Islet precursor cell (in vitro differentiated cells): ENCODE measurements around the gene MARVELD1.
A peak's percentile ranks its signal among the peaks of the same experiment; 100 is the strongest.
"Not testable (repeated sequence)": the region's sequence is repeated elsewhere in the genome, so short reads cannot be mapped to it uniquely, and the experiment has no call there.

Source experiments
- DNase-seq: peaks from one replicate; pipeline ENCODE4 v3.0.0-alpha.2; 2018

MARVELD1 gene

DNA sequence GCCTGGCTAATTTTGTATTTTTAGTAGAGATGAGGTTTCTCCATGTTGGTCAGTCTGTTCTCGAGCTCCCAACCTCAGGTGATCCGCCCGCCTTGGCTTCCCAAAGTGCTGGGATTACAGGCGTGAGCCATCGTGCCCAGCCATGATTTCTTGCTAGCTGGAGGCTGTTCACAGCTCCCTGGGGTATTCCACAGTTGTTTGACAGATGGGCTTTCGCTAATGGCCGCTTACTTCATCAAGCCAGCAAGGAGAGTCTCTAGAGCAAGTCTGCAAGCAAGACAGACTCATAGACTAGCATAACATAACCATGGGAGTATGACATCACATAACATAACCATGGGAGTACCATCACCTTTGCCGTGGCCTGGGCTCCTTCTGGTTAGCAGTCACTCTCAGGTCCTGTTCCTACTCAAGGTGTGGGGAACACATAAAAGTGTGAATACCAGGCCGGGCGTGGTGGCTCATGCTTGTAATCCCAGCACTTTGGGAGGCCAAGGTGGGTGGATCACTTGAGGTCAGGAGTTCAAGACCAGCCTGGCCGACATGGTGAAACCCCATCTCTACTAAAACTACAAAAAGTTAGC is 15.4 kb upstream of the MARVELD1 start:
- not testable (repeated sequence) for DNase-seq

DNA sequence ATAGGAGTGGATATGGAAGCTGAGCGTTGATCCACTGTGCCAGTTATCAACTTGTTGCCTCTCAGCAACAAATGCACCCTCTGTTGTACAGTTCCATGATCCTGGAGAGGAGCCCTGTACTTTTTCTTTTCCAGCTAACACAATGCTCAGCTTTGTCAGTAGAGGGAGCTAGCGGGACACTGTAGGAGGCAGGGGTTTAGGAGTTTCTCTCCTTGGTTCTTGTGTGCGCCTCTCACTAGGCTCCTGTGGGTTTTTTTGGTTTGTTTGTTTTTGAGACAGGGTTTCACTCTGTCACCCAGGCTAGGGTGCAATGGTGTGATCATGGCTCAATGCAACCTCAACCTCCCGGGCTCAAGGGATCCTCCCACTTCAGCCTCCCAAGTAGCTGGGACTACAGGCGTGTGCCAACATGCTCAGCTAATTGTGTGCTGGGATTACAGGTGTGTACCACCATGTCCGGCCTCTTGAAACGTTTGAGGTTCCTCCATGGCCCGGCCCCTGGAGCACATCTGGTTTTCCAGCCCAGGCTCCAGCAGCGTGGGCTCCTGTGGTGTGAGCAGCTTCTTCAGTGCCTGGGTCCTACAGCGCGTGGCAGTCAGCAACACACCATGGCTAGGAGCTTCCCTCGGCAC is 12.0 kb upstream of the MARVELD1 start:
- peak; percentile 81 for DNase-seq

- no peak for DNase-seq
These were observed 10.0 kb upstream of the MARVELD1 start for GRCh38 chr10:97703398-97704067.

GRCh38 chr10:97704341-97704740 is 9.2 kb upstream of the MARVELD1 start:
- DNase-seq: no peak

- no peak for DNase-seq
These were observed 8.4 kb upstream of the MARVELD1 start for GRCh38 chr10:97705006-97705670.

- no peak for DNase-seq
These were observed 6.2 kb upstream of the MARVELD1 start for GRCh38 chr10:97707134-97707861.

GRCh38 chr10:97708167-97708566 is 5.4 kb upstream of the MARVELD1 start:
- no peak for DNase-seq

- peak; percentile 71 for DNase-seq
These were observed 4.3 kb upstream of the MARVELD1 start for GRCh38 chr10:97708976-97709946.

- DNase-seq: no peak
These were observed 1.6 kb upstream of the MARVELD1 start for GRCh38 chr10:97711640-97712572.

GRCh38 chr10:97713826-97714400 is 383 bp downstream of the MARVELD1 start:
- DNase-seq: peak; percentile 89

DNA sequence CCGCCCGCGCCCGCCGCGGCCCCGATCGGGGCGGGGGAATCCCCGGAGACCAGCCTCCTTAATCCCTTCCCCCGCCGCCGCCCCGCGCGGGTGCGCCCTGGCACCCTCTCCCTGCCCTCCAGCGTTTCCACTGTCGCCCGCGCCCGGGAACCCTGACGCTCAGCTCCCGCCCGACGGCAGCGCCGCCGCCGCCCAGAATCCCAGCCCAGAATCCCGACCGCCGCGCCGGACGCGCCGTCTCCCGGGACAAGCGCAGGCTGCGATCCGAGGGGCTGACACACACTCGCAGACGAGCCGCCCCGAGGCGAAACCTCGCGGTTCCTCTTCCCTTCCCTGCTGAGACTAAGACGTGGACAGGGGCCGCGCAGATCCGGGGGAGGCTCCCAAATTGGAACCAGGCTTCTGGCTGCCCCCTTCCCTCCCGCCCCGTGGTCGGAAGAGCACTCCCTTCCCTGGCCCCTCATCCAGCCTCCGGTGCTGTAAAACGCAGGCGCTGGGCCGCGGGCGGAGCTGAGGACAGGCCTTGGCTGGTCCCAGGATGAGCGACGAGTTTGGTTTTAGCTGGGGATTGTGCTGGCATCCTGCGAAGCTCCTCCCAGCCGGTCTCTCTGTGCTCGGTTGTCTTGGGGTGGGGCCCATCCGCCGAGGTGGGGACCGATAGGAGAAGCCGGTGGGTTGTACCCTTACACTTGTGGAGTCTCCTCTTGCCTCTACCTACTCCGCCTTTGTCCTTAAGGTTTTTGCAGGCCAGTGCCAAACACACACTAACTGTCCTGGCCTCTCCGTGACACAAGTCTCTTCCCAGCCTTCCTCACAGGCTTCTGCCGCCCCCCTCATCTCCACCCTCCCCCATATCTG is 1.1 kb downstream of the MARVELD1 start:
- peak; percentile 89 for DNase-seq

- DNase-seq: no peak
These were observed 1.8 kb downstream of the MARVELD1 start for GRCh38 chr10:97715259-97715874.

DNA sequence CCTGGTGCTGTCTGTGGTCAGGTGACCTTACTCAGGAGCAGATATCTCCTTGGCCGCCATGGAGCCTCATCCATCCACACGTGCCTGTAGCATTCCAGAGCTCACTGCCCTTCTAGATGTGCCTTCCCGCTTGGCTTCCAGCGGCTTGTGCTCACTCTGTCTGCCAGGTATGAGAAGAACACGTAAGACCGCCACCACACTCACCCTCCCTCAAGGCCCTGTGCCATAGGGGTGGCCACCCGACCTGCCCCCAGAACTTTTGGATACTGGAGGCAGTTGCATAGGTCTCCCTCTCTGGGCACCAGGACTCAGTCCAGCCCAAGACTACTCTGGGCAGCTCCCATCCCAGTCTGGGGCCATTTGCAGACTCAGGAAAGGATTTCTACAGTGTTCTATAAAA is 4.1 kb downstream of the MARVELD1 start:
- DNase-seq: no peak

DNA sequence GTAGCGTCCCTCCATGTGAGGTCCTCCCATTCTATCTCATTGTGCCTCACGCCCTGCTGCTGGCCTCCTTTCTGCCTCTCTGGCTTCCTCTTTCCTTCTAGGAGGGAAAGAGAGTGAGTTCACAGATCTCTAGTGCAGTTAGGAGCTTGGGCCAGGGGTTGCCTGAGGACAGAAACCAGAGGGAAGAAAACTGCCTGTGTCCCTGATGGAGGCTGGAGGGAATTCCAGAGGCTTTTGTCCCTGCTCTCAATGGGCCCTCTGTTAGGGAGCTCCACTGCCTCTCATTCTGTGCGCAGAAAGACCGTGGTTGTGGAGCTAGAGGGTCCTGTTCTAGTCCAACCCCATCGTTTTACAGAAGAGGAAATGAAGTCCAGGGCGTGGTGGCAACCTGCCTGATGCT is 4.6 kb downstream of the MARVELD1 start:
- DNase-seq: peak; percentile 76

DNA sequence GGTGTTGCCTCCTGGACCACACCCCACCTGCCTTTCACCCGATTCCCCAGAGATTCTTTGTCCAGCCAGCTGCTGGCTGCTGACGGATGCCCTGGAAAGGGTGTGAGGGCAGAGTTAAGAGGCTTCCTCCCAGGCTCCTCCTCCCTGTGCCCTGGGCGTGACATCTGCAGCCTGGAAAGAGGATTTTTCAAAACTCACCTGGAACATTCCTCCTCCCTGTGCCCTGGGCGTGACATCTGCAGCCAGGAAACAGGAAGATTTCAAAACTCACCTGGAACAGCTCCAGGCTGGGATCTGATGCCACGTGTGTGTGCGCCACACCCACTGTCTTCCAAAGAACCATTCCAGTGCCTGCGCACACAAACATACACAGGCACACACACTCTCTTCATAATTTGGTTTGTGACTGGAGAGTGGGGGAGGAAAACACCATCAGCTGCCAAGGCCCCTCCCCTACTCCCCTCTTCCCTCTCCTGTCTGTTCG is 5.2 kb downstream of the MARVELD1 start:
- no peak for DNase-seq

- no peak for DNase-seq
These were observed 6.1 kb downstream of the MARVELD1 start for GRCh38 chr10:97719602-97720001.

DNA sequence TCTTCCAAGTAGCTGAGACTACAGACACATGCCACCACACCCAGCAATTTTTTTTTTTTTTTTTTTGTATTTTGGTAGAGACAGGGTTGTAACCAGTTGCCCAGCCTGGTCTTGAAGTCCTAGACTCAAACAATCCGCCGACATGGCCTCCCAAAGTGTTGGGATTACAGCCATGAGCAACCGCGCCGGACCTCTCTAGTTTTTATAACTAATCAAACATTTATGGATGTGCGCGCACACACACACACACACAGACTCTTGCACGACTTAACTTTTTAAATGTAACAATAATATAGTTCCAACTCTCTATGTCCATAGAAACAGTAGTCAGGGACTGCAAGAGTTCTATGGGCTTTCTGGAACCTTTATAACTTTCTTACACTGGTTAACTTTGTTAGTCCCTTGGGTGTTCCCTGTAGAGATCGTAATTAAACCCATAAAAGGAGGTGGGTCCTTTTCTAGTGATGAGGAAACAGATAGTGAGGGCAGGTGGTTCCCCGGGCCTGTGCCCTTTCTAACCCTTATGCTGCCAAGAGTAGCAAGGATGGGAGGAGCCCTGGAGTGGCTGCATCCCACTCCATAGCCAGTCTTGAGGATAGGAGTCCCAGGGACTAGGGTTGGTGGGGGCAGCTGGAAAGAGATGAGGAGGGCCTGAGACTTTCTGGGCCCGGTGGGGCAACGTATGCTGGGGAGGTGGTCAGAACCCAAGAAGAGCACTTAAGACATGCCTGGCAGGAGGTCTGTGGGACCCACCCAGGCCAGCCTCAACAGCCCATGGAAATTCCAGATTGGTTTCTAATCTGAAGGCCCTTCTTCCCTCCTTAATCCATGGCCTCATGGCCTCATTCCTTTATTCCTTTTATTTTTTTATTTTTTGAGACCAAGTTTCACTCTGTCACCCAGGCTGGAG is 8.6 kb downstream of the MARVELD1 start:
- no peak for DNase-seq

DNA sequence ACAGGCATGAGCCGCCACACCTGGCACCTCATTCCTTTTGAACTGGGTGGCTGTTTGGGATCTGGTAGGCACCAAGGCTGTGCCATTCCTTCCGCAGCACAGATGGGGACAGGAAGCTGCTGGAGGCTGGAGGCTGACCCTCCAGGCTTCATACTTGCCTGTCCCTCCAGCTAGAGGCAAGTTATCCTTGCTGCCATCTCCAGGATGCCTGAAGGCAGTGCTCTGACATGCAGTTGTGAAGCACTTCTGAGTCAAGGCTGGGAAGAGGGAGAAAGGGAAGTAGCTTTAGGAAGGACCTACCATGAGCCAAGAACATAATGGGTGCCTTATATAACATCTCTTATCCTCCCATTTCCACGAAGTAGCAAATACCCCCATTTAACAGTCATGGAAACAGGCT is 9.5 kb downstream of the MARVELD1 start:
- DNase-seq: no peak
